Activated T-helper 1 cell treated with anti-CD3 and anti-CD28 coated beads, Interleukin-12 subunit alpha, Interleukin-12 subunit beta, Interleukin-2, Interleukin-4 antibody, amounts not matched to agents 30 ng/mL and 10 ng/mL and 1 ng/mL, durations not matched to agents 14 hours and 24 hours and 36 hours (primary cell): ENCODE results near the gene SLC1A7. TPM values are rescaled to one million over a fixed set of nuclear protein-coding genes. Genes with fewer than 3 reads are reported as not detected.
"Not testable (repeated sequence)": the region's sequence is repeated elsewhere in the genome, so short reads cannot be mapped to it uniquely, and the experiment has no call there.

Source experiments
- DNase-seq: peaks from one replicate; pipeline ENCODE4 v3.0.0; 2021; ENCODE audit warnings: low spot score
- H3K27ac Mint-ChIP-seq: one replicate; pipeline ENCODE4 v1.8.0; 2021; ENCODE audit warnings: mild to moderate bottlenecking, mixed read lengths
- H3K27me3 Mint-ChIP-seq: one replicate; pipeline ENCODE4 v1.8.0; 2022; ENCODE audit warnings: mild to moderate bottlenecking, moderate library complexity, mixed read lengths; ENCODE audit not compliant: insufficient read depth
- H3K36me3 Mint-ChIP-seq: one replicate; pipeline ENCODE4 v1.8.0; 2021; ENCODE audit warnings: low read depth, mixed read lengths
- H3K4me1 Mint-ChIP-seq: one replicate; pipeline ENCODE4 v1.8.0; 2021; ENCODE audit warnings: low read depth, mixed read lengths
- H3K4me3 Mint-ChIP-seq: one replicate; pipeline ENCODE4 v1.8.0; 2021; ENCODE audit warnings: mild to moderate bottlenecking, moderate library complexity, mixed read lengths
- H3K9me3 Mint-ChIP-seq: one replicate; pipeline ENCODE4 v1.8.0; 2021; ENCODE audit warnings: mixed read lengths
- intact Hi-C: fragments of 100-400 bp; cut with micrococcal nuclease; formaldehyde crosslinking; loops from one replicate; pipeline ENCODE4 v1.15.1; 2024
- total RNA-seq: library from RNA; stranded (reverse); gene quantifications from 2 replicates; pipeline ENCODE4 v1.2.3, GENCODE V29; 2022

The SLC1A7 gene
- total RNA-seq = not detected in 2 replicates

GRCh38 chr1:53142226-53142853, at the start of gene SLC1A7:
SLC1A7 (minus strand) TSS chr1:53142638; CDS start chr1:53142449, 189 bp downstream.
- DNase-seq = no peak
- peaks cover 2% of the 10 kb centered on the region for H3K27me3 Mint-ChIP-seq
- H3K4me1 Mint-ChIP-seq = no peaks in the 10 kb centered on the region
- peaks cover 8% of the 10 kb centered on the region for H3K9me3 Mint-ChIP-seq
- no peak within 1 kb of the TSS for H3K4me3 Mint-ChIP-seq
- no peaks in the 10 kb centered on the region for H3K36me3 Mint-ChIP-seq
- intact Hi-C loops = no loop called here
- no peak within 1 kb of the TSS for H3K27ac Mint-ChIP-seq

GRCh38 chr1:53190210-53190611, 47.8 kb upstream of the SLC1A7 start:
- DNase-seq = no peak
- H3K27ac Mint-ChIP-seq = no peak overlapping the region
- intact Hi-C loops = loop anchor here (10.0 kb wide), 1 partner anchor 345 kb away; the partner anchor contains the start of gene ZYG11A
- no peaks in the 10 kb centered on the region for H3K4me1 Mint-ChIP-seq
- no peaks in the 10 kb centered on the region for H3K9me3 Mint-ChIP-seq
- peaks cover 6% of the 10 kb centered on the region for H3K27me3 Mint-ChIP-seq
- no peaks in the 10 kb centered on the region for H3K36me3 Mint-ChIP-seq
- no peak overlapping the region for H3K4me3 Mint-ChIP-seq

GRCh38 chr1:53189061-53189460, 46.6 kb upstream of the SLC1A7 start:
- Mint-ChIP-seq H3K4me1 (no peaks in the 10 kb centered on the region), H3K4me3 (no peak overlapping the region), H3K27me3 (peaks cover 6% of the 10 kb centered on the region), H3K27ac (no peak overlapping the region), H3K9me3 (no peaks in the 10 kb centered on the region), H3K36me3 (no peaks in the 10 kb centered on the region)
- DNase-seq = no peak
- intact Hi-C loops = loop anchor here (10.0 kb wide), 1 partner anchor 124 kb away; the partner anchor contains the start of gene PODN

GRCh38 chr1:53188099-53188498, 45.7 kb upstream of the SLC1A7 start:
- DNase-seq = no peak
- Mint-ChIP-seq H3K27ac (no peak overlapping the region), H3K36me3 (no peaks in the 10 kb centered on the region), H3K9me3 (no peaks in the 10 kb centered on the region), H3K27me3 (peaks cover 6% of the 10 kb centered on the region), H3K4me3 (no peak overlapping the region), H3K4me1 (no peaks in the 10 kb centered on the region)
- intact Hi-C loops = loop anchor here (10.0 kb wide), 1 partner anchor 123 kb away; the partner anchor contains the start of gene PODN

- H3K4me1 Mint-ChIP-seq = no peaks in the 10 kb centered on the region
- no peak for DNase-seq
- H3K36me3 Mint-ChIP-seq = no peaks in the 10 kb centered on the region
- no peaks in the 10 kb centered on the region for H3K9me3 Mint-ChIP-seq
- no peak overlapping the region for H3K4me3 Mint-ChIP-seq
- intact Hi-C loops = loop anchor here (10.0 kb wide), 1 partner anchor 123 kb away; the partner anchor contains the start of gene PODN
- peaks cover 6% of the 10 kb centered on the region for H3K27me3 Mint-ChIP-seq
- H3K27ac Mint-ChIP-seq = no peak overlapping the region
Measured at GRCh38 chr1:53187401-53187800, 45.0 kb upstream of the SLC1A7 start.

- no peak for DNase-seq
- H3K4me1 Mint-ChIP-seq = no peaks in the 10 kb centered on the region
- H3K27ac Mint-ChIP-seq = no peak overlapping the region
- intact Hi-C loops = loop anchor here (10.0 kb wide), 1 partner anchor 122 kb away; the partner anchor contains the start of gene PODN
- peaks cover 6% of the 10 kb centered on the region for H3K27me3 Mint-ChIP-seq
- H3K4me3 Mint-ChIP-seq = no peak overlapping the region
- H3K9me3 Mint-ChIP-seq = no peaks in the 10 kb centered on the region
- no peaks in the 10 kb centered on the region for H3K36me3 Mint-ChIP-seq
Measured at GRCh38 chr1:53186533-53186932, 44.1 kb upstream of the SLC1A7 start.

- not testable (repeated sequence) for H3K9me3 Mint-ChIP-seq, H3K36me3 Mint-ChIP-seq, H3K27me3 Mint-ChIP-seq, H3K27ac Mint-ChIP-seq, H3K4me3 Mint-ChIP-seq, DNase-seq, H3K4me1 Mint-ChIP-seq
- intact Hi-C loops = loop anchor here (10.0 kb wide), 1 partner anchor 121 kb away; the partner anchor contains the start of gene PODN
Measured at GRCh38 chr1:53185955-53186297, 43.5 kb upstream of the SLC1A7 start.

- Mint-ChIP-seq H3K27ac (no peak overlapping the region), H3K4me1 (no peaks in the 10 kb centered on the region), H3K27me3 (peaks cover 10% of the 10 kb centered on the region), H3K36me3 (no peaks in the 10 kb centered on the region), H3K4me3 (no peak overlapping the region), H3K9me3 (no peaks in the 10 kb centered on the region)
- no peak for DNase-seq
- intact Hi-C loops = loop anchor here (5.0 to 10.0 kb wide), 2 partner anchors 119 to 261 kb away; partner anchors contain the start of genes ECHDC2 and PODN
Measured at GRCh38 chr1:53183095-53183990, 40.9 kb upstream of the SLC1A7 start.

- H3K4me1 Mint-ChIP-seq = no peaks in the 10 kb centered on the region
- intact Hi-C loops = loop anchor here (1.0 to 10.0 kb wide), 4 partner anchors 118 to 481 kb away; partner anchors contain the start of genes ECHDC2 and PODN
- no peak for DNase-seq
- H3K36me3 Mint-ChIP-seq = no peaks in the 10 kb centered on the region
- peaks cover 12% of the 10 kb centered on the region for H3K27me3 Mint-ChIP-seq
- no peak overlapping the region for H3K4me3 Mint-ChIP-seq
- H3K9me3 Mint-ChIP-seq = no peaks in the 10 kb centered on the region
- no peak overlapping the region for H3K27ac Mint-ChIP-seq
Measured at GRCh38 chr1:53182716-53183094, 40.3 kb upstream of the SLC1A7 start.

GRCh38 chr1:53182111-53182593, 39.7 kb upstream of the SLC1A7 start:
- Mint-ChIP-seq H3K4me1 (no peaks in the 10 kb centered on the region), H3K27ac (no peak overlapping the region), H3K36me3 (no peaks in the 10 kb centered on the region), H3K9me3 (no peaks in the 10 kb centered on the region), H3K4me3 (no peak overlapping the region), H3K27me3 (peaks cover 8% of the 10 kb centered on the region)
- peak; percentile 63 for DNase-seq
- intact Hi-C loops = loop anchor here (1.0 to 10.0 kb wide), 4 partner anchors 117 to 481 kb away; partner anchors contain the start of genes ECHDC2 and PODN

- H3K27me3 Mint-ChIP-seq = peaks cover 10% of the 10 kb centered on the region
- no peak for DNase-seq
- no peak overlapping the region for H3K4me3 Mint-ChIP-seq
- no peaks in the 10 kb centered on the region for H3K4me1 Mint-ChIP-seq
- intact Hi-C loops = loop anchor here (5.0 to 10.0 kb wide), 2 partner anchors 116 to 259 kb away; partner anchors contain the start of genes ECHDC2 and PODN
- H3K36me3 Mint-ChIP-seq = no peaks in the 10 kb centered on the region
- H3K9me3 Mint-ChIP-seq = no peaks in the 10 kb centered on the region
- no peak overlapping the region for H3K27ac Mint-ChIP-seq
Measured at GRCh38 chr1:53180951-53181350, 38.5 kb upstream of the SLC1A7 start.

- Mint-ChIP-seq H3K27me3 (peaks cover 10% of the 10 kb centered on the region), H3K36me3 (no peaks in the 10 kb centered on the region), H3K4me3 (no peak overlapping the region)
Measured at GRCh38 chr1:53180226-53180625, 37.8 kb upstream of the SLC1A7 start.

More at GRCh38 chr1:53180226-53180625, 37.8 kb upstream of the SLC1A7 start:
- Mint-ChIP-seq H3K4me1 (no peaks in the 10 kb centered on the region), H3K27ac (no peak overlapping the region), H3K9me3 (no peaks in the 10 kb centered on the region)
- intact Hi-C loops = loop anchor here (5.0 to 10.0 kb wide), 2 partner anchors 115 to 258 kb away; partner anchors contain the start of genes ECHDC2 and PODN
- DNase-seq = no peak
